Neuronal stem cell (in vitro differentiated cells): ENCODE results near the gene SPAG6.
"Not testable (repeated sequence)": the region's sequence is repeated elsewhere in the genome, so short reads cannot be mapped to it uniquely, and the experiment has no call there.

ENCODE experiments used
- DNase-seq: peaks from one replicate; pipeline ENCODE4 v3.0.0-alpha.2; 2013; ENCODE audit warnings: low spot score
- H2AFZ ChIP-seq: one replicate; pipeline ENCODE4 v1.6.1; 2013; ENCODE audit warnings: mild to moderate bottlenecking, low read length, inconsistent platforms
- H2AK5ac ChIP-seq: 2 replicates; pipeline ENCODE4 v1.6.1; 2013; ENCODE audit warnings: low read depth, mild to moderate bottlenecking, inconsistent platforms, low read length, moderate library complexity, mixed read lengths
- H2BK120ac ChIP-seq: 2 replicates; pipeline ENCODE4 v1.6.1; 2013; ENCODE audit warnings: low read depth, mild to moderate bottlenecking, inconsistent platforms, low read length, moderate library complexity, mixed read lengths
- H2BK12ac ChIP-seq: one replicate; pipeline ENCODE4 v1.6.1; 2013; ENCODE audit warnings: low read length, inconsistent platforms
- H2BK15ac ChIP-seq: 2 replicates; pipeline ENCODE4 v1.6.1; 2013; ENCODE audit warnings: mild to moderate bottlenecking, low read length, inconsistent platforms, mixed read lengths
- H2BK5ac ChIP-seq: one replicate; pipeline ENCODE4 v1.6.1; 2013; ENCODE audit warnings: inconsistent platforms, mild to moderate bottlenecking, low read length, moderate library complexity
- H3K14ac ChIP-seq: one replicate; pipeline ENCODE4 v1.6.1; 2013; ENCODE audit warnings: low read length, inconsistent platforms
- H3K18ac ChIP-seq: 2 replicates; pipeline ENCODE4 v1.6.1; 2013; ENCODE audit warnings: low read length, inconsistent platforms
- H3K23ac ChIP-seq: 2 replicates; pipeline ENCODE4 v1.6.1; 2013; ENCODE audit warnings: low read depth, mild to moderate bottlenecking, mixed read lengths, low read length, inconsistent platforms; ENCODE audit not compliant: poor library complexity
- H3K27ac ChIP-seq: replicated peaks from 3 replicates; pipeline ENCODE4 v1.5.1; 2013; ENCODE audit warnings: low read length, inconsistent platforms
- H3K27me3 ChIP-seq, 3 experiments: 2 replicates each; pipeline ENCODE4 v1.6.1; 2013; ENCODE audit warnings: low read length in 3 of 3, mild to moderate bottlenecking in 2 of 3, inconsistent platforms in 1 of 3, low read depth in 1 of 3, mixed read lengths in 1 of 3, moderate library complexity in 1 of 3; ENCODE audit not compliant: control insufficient read depth in 3 of 3, insufficient read depth in 3 of 3
- H3K36me3 ChIP-seq, 2 donors: replicated peaks in 1 of 2; 2 replicates each; pipeline ENCODE4 v1.6.1; 2013; ENCODE audit warnings: low read length in 2 of 2; ENCODE audit not compliant: control insufficient read depth in 2 of 2, insufficient read depth in 2 of 2
- H3K4ac ChIP-seq: 2 replicates; pipeline ENCODE4 v1.6.1; 2013; ENCODE audit warnings: inconsistent platforms, mild to moderate bottlenecking, low read length, moderate library complexity
- H3K4me1 ChIP-seq, 2 donors: 1 replicate in 1 of 2; 2 replicates in 1 of 2; pipeline ENCODE4 v1.6.1; 2013; ENCODE audit warnings: low read length in 2 of 2, low read depth in 1 of 2; ENCODE audit not compliant: control insufficient read depth in 2 of 2, insufficient read depth in 1 of 2
- H3K4me2 ChIP-seq: one replicate; pipeline ENCODE4 v1.6.1; 2013; ENCODE audit warnings: mild to moderate bottlenecking, low read length, inconsistent platforms; ENCODE audit not compliant: insufficient read depth, poor library complexity, severe bottlenecking
- H3K4me3 ChIP-seq, 2 donors: 2 replicates each; pipeline ENCODE4 v1.5.1; 2013; ENCODE audit warnings: low read length in 2 of 2, mild to moderate bottlenecking in 2 of 2, inconsistent platforms in 1 of 2, moderate library complexity in 1 of 2
- H3K79me1 ChIP-seq: one replicate; pipeline ENCODE4 v1.6.1; 2013; ENCODE audit warnings: low read depth, mild to moderate bottlenecking, inconsistent platforms, low read length, moderate library complexity
- H3K9ac ChIP-seq: one replicate; pipeline ENCODE4 v1.6.1; 2013; ENCODE audit warnings: mild to moderate bottlenecking, low read depth, low read length, inconsistent platforms; ENCODE audit not compliant: poor library complexity
- H3K9me3 ChIP-seq, 2 donors: replicated peaks in 1 of 2; 2 replicates each; pipeline versions ENCODE3 to v1.6.1; 2013; ENCODE audit warnings: low read length in 2 of 2, mild to moderate bottlenecking in 2 of 2, inconsistent platforms in 1 of 2, low read depth in 1 of 2, mixed read lengths in 1 of 2, moderate library complexity in 1 of 2; ENCODE audit not compliant: control insufficient read depth in 2 of 2, insufficient read depth in 1 of 2
- H4K8ac ChIP-seq: one replicate; pipeline ENCODE4 v1.6.1; 2013; ENCODE audit warnings: low read depth, mild to moderate bottlenecking, inconsistent platforms, low read length, moderate library complexity
- H4K91ac ChIP-seq: one replicate; pipeline ENCODE4 v1.6.1; 2013; ENCODE audit warnings: low read length, low read depth, mild to moderate bottlenecking, inconsistent platforms; ENCODE audit not compliant: poor library complexity
- WGBS, 2 donors: extraction: QIAGEN DNeasy Blood & Tissue Kit; methylation state at CpG; one replicate each; pipeline ENCODE4 v1.1.7; 2013; ENCODE audit warnings: missing lambda C conversion rate in 2 of 2, mixed read lengths in 1 of 2; ENCODE audit not compliant: insufficient read length in 2 of 2, insufficient replicate concordance in 1 of 2; ENCODE audit errors: extremely low coverage in 2 of 2; 5-methylcytosine and 5-hydroxymethylcytosine counted together

SPAG6 gene

DNA sequence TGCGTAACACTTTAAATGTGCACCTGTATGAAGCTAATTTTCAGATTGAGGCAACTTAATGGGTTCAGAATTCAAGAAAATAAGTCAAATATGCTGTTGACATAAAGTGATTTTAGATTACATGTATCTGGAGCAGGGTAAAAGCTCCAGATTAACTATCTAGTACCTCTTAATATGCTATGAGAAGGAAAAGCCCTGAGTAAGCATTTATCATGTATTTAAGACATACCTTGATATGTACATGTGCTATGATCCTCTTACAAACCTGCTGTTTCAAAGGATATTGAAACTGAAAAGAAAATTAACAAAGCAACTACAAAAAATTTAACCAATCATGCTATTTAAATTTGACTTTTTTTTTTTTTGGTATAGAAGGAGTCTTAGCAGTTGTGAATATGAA lies 4.5 kb downstream of the SPAG6 start:
- Histone ChIP-seq H2AFZ (no peak overlapping the region), H3K27ac (no peak overlapping the region), H3K18ac (no peak overlapping the region), H3K9me3 (peaks cover 0 to 7% of the 10 kb centered on the region in 2 donors), H3K4me1 (no peaks in the 10 kb centered on the region), H2BK15ac (no peak overlapping the region), H3K27me3 (peaks cover 14 to 76% (median 22%) of the 10 kb centered on the region in 3 experiments), H3K23ac (no peak overlapping the region), H3K79me1 (no peaks in the 10 kb centered on the region), H3K9ac (no peak overlapping the region), H3K14ac (no peak overlapping the region), H3K36me3 (no peaks in the 10 kb centered on the region), H3K4me2 (no peak overlapping the region), H3K4me3 (no peak overlapping the region), H3K4ac (no peak overlapping the region), H2AK5ac (no peak overlapping the region), H2BK120ac (no peak overlapping the region), H4K91ac (no peak overlapping the region), H2BK5ac (no peak overlapping the region), H2BK12ac (no peak overlapping the region), H4K8ac (no peak overlapping the region)
- no CpG with 5 or more reads among the region's 1 CpG for WGBS, 2 donors
- no peak for DNase-seq

DNA sequence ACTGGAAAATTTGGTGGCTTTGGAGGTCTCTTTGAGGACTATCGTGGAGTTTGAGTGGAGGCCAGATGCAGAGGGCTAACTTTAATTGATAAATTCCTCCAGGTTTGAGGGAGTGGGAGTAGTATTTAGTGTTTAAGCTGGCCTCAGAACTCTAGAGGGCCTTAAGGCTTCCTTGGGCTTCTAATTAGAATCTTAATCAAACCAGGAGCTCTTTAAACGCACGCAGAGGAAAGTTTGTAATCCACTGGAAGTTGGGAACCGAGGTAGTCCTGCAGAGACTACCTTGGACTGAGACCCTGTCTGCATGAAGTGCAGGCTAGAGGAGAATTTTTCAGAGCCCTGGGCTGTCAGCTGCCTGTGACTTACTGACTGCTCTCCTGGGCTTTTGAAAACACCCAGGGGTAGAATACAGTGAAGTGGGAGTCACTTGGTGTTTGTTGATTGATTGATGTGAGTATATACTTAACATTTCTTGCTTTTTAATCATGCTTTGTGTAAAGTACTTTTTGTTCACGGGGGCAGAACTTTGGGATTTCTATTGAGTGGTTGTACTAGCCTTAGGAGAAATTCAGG lies 5.9 kb downstream of the SPAG6 start:
- Histone ChIP-seq H3K23ac (no peak overlapping the region), H3K9ac (no peak overlapping the region)

DNA sequence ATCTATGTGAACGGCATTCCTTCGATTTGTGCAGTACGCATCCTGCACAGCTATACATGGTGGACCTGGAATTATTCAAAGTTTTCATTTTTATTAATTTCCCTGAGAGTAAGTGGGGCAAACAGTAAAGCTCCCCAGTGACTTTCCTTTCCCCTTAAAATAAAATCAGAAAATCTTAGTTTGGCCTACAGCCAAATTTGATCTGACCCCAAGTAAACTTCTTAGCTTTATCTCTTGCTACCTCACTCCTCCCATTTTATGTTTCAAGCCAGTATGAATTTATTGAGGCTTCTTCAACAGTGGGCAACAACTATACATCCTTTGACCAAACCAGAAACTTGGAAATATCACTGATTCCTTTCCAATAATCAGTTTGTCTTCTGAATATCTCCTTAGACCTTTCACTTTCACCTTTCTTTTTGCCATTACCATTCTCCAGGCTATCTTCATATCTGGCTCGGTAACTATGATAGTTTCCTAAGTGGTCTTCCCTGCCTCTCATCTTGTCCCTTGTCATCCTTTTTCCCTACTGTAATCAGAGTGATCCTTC lies 11.1 kb downstream of the SPAG6 start:
- no peak overlapping the region for H2BK120ac ChIP-seq
- H2BK12ac ChIP-seq = no peak overlapping the region
- no CpG with 5 or more reads among the region's 4 CpGs for WGBS, 2 donors
- no peak overlapping the region for H3K4me2 ChIP-seq
- H3K23ac ChIP-seq = no peak overlapping the region
- H3K36me3 ChIP-seq = no peaks in the 10 kb centered on the region
- no peak overlapping the region for H2AFZ ChIP-seq
- no peak overlapping the region for H3K9ac ChIP-seq
- H3K14ac ChIP-seq = no peak overlapping the region
- H3K79me1 ChIP-seq = no peaks in the 10 kb centered on the region
- no peaks in the 10 kb centered on the region for H3K9me3 ChIP-seq
- no peak overlapping the region for H2AK5ac ChIP-seq
- peaks cover 0 to 19% (median 0%) of the 10 kb centered on the region in 3 experiments for H3K27me3 ChIP-seq
- no peak overlapping the region for H3K18ac ChIP-seq
- no peaks in the 10 kb centered on the region for H3K4me1 ChIP-seq
- H2BK15ac ChIP-seq = no peak overlapping the region
- no peak overlapping the region for H2BK5ac ChIP-seq
- no peak overlapping the region for H4K8ac ChIP-seq
- H3K4ac ChIP-seq = no peak overlapping the region
- H4K91ac ChIP-seq = no peak overlapping the region
- H3K4me3 ChIP-seq = no peak overlapping the region
- no peak for DNase-seq
- H3K27ac ChIP-seq = no peak overlapping the region

More for the DNA sequence above, 5.9 kb downstream of the SPAG6 start:
- no peaks in the 10 kb centered on the region for H3K79me1 ChIP-seq
- H3K4me3 ChIP-seq = no peak overlapping the region
- no peak overlapping the region for H2BK5ac ChIP-seq
- H2BK120ac ChIP-seq = no peak overlapping the region
- no peak overlapping the region for H3K4me2 ChIP-seq
- H3K14ac ChIP-seq = no peak overlapping the region
- no peak overlapping the region for H2AFZ ChIP-seq
- H3K27ac ChIP-seq = no peak overlapping the region
- H4K91ac ChIP-seq = no peak overlapping the region
- H3K27me3 ChIP-seq = peaks cover 0 to 66% (median 7%) of the 10 kb centered on the region in 3 experiments
- H3K4me1 ChIP-seq = no peaks in the 10 kb centered on the region
- no peak overlapping the region for H2BK15ac ChIP-seq
- no peak overlapping the region for H2AK5ac ChIP-seq
- H2BK12ac ChIP-seq = no peak overlapping the region
- H3K4ac ChIP-seq = no peak overlapping the region
- no peak overlapping the region for H3K18ac ChIP-seq
- peaks cover 0 to under 1% of the 10 kb centered on the region in 2 donors for H3K9me3 ChIP-seq
- no peak overlapping the region for H4K8ac ChIP-seq
- no peak for DNase-seq
- no peaks in the 10 kb centered on the region for H3K36me3 ChIP-seq
- no CpG with 5 or more reads among the region's 5 CpGs for WGBS, 2 donors

DNA sequence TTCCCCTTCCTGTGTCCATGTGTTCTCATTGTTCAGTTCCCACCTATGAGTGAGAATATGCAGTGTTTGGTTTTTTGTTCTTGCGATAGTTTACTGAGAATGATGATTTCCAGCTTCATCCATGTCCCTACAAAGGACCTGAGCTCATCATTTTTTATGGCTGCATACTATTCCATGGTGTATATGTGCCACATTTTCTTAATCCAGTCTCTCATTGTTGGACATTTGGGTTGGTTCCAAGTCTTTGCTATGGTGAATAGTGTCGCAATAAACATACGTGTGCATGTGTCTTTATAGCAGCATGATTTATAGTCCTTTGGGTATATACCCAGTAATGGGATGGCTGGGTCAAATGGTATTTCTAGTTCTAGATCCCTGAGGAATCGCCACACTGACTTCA lies 12.5 kb downstream of the SPAG6 start:
- not testable (repeated sequence) for H3K14ac ChIP-seq, H2AFZ ChIP-seq, H4K91ac ChIP-seq, H2AK5ac ChIP-seq, H3K4ac ChIP-seq, H3K27ac ChIP-seq, H3K79me1 ChIP-seq, H2BK120ac ChIP-seq, H3K36me3 ChIP-seq, H3K9me3 ChIP-seq, H3K23ac ChIP-seq, H2BK5ac ChIP-seq, H3K18ac ChIP-seq, DNase-seq, H3K4me3 ChIP-seq, H2BK15ac ChIP-seq, H3K4me1 ChIP-seq, H3K9ac ChIP-seq, H4K8ac ChIP-seq, H2BK12ac ChIP-seq, H3K4me2 ChIP-seq
- peaks cover 0 to 19% (median 0%) of the 10 kb centered on the region in 3 experiments for H3K27me3 ChIP-seq
- WGBS, 2 donors = no CpG with 5 or more reads among the region's 4 CpGs
